BE2C (cell line): Measurements from ENCODE around the gene JTB.
A peak's percentile ranks its signal among the peaks of the same experiment; 100 is the strongest.
"Not testable (repeated sequence)": the region's sequence is repeated elsewhere in the genome, so short reads cannot be mapped to it uniquely, and the experiment has no call there.

Experiments used
- DNase-seq: peaks from one replicate; pipeline ENCODE4 v3.0.0-alpha.2; 2020
- H3K27me3 ChIP-seq: fragments of 250-450 bp; sonication (Bioruptor Pico); 2 replicates; pipeline ENCODE4 v1.5.1; 2020; ENCODE audit warnings: mild to moderate bottlenecking
- H3K36me3 ChIP-seq: fragments of 250-450 bp; sonication (Bioruptor Pico); 2 replicates; pipeline ENCODE4 v1.5.1; 2020; ENCODE audit warnings: mild to moderate bottlenecking
- H3K4me1 ChIP-seq: fragments of 250-450 bp; sonication (Bioruptor Pico); 2 replicates; pipeline ENCODE4 v1.5.1; 2020
- H3K4me3 ChIP-seq: 2 replicates; pipeline ENCODE4 v1.5.1; 2011; ENCODE audit warnings: low read depth, low read length
- H3K9me3 ChIP-seq: fragments of 250-450 bp; sonication (Bioruptor Pico); 2 replicates; pipeline ENCODE4 v1.5.1; 2020
- TF ChIP-seq, protein P1 (sequence below): IDR thresholded peaks from 2 replicates; pipeline ENCODE4 v1.5.1; 2012; ENCODE audit warnings: mild to moderate bottlenecking, low read depth, low read length

JTB gene

DNA sequence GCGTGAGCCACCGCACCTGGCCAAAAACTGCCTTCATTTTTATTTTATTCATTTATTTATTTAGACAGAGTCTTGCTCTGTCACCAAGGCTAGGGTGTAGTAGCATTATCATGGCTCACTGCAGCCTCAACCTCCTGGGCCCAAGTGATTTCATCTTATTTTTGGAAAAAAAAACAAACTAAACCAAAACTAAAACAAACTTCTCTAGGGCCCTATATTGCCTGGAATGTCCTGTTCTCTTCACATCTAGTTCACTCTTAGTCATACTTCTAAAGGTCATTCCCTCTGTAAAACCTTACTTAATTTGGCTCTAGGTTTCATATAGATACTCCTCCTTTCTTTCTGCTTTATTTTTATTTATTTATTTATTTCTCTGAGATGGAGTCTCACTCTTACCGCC, 28.7 kb upstream of the JTB start:
- no peak for DNase-seq
- H3K4me3 ChIP-seq: no peak overlapping the region
- no peaks in the 10 kb centered on the region for H3K4me1 ChIP-seq
- H3K27me3 ChIP-seq: no peaks in the 10 kb centered on the region
- TF ChIP-seq, protein P1, sequence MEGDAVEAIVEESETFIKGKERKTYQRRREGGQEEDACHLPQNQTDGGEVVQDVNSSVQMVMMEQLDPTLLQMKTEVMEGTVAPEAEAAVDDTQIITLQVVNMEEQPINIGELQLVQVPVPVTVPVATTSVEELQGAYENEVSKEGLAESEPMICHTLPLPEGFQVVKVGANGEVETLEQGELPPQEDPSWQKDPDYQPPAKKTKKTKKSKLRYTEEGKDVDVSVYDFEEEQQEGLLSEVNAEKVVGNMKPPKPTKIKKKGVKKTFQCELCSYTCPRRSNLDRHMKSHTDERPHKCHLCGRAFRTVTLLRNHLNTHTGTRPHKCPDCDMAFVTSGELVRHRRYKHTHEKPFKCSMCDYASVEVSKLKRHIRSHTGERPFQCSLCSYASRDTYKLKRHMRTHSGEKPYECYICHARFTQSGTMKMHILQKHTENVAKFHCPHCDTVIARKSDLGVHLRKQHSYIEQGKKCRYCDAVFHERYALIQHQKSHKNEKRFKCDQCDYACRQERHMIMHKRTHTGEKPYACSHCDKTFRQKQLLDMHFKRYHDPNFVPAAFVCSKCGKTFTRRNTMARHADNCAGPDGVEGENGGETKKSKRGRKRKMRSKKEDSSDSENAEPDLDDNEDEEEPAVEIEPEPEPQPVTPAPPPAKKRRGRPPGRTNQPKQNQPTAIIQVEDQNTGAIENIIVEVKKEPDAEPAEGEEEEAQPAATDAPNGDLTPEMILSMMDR: no peak
- H3K9me3 ChIP-seq: no peaks in the 10 kb centered on the region
- H3K36me3 ChIP-seq: no peaks in the 10 kb centered on the region

DNA sequence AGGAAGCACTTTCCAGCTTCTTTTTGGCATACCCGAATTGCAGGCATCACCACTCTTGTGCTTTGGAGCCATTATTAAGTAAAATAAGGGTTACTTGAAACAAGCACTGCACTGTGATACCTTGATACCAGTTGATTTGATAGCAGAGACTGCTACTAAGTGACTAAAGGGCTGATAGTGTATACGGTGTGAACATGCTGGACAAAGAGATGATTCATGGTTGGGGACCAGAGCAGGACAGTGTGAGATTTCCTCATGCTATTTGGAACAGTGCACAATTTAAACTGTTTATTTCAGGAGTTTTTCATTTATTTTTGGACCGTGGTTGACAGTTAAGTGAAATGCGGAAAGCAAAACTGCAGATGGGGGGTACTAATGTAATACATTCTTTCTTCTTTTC, 22.9 kb upstream of the JTB start:
- no peaks in the 10 kb centered on the region for H3K4me1 ChIP-seq
- H3K4me3 ChIP-seq: no peak overlapping the region
- no peaks in the 10 kb centered on the region; the same call in 1 of the 2 replicates for H3K27me3 ChIP-seq
- DNase-seq: no peak
- no peaks in the 10 kb centered on the region for H3K36me3 ChIP-seq
- TF ChIP-seq, protein P1: no peak
- H3K9me3 ChIP-seq: no peaks in the 10 kb centered on the region

DNA sequence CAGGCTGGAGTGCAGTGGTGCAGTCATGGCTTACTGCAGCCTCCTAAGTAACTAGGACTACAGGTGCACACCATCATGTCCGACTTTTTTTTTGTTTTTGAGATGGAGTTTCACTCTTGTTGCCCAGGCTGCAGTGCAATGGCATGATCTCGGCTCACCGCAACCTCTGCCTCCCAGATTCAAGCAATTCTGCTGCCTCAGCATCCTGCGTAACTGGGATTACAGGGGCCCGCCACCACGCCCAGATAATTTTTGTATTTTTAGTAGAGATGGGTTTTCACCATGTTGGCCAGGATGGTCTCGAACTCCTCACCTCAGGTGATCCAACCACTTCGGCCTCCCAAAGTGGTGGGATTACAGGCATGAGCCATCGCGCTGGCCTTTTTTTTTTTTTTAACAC, 19.4 kb upstream of the JTB start:
- H3K9me3 ChIP-seq, H3K4me1 ChIP-seq, DNase-seq, H3K27me3 ChIP-seq, H3K4me3 ChIP-seq: not testable (repeated sequence)
- peaks cover 26% of the 10 kb centered on the region for H3K36me3 ChIP-seq

DNA sequence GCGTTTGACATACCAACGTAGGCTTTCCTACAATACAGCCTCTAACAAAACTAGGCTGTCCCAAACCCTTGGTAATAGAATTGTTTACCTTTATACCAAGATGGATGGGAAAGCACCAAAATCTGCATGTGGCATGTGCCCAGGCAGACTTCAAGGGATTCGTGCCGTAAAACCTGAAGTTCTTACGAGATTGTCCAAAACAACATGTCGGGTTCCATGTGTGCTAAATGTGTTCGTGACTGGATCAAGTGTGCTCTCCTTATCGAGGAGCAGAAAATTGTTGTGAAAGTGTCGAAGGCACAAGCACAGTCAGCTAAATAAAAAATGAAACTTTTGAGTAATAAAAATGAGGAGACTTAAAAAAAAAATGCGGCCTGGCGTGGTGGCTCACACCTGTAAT, 18.2 kb upstream of the JTB start:
- no peak for DNase-seq
- no peaks in the 10 kb centered on the region; the same call in 1 of the 2 replicates for H3K27me3 ChIP-seq
- peaks cover 38% of the 10 kb centered on the region for H3K36me3 ChIP-seq
- no peak overlapping the region for H3K4me3 ChIP-seq
- H3K9me3 ChIP-seq: no peaks in the 10 kb centered on the region
- H3K4me1 ChIP-seq: peaks cover 3% of the 10 kb centered on the region
- TF ChIP-seq, protein P1: no peak

DNA sequence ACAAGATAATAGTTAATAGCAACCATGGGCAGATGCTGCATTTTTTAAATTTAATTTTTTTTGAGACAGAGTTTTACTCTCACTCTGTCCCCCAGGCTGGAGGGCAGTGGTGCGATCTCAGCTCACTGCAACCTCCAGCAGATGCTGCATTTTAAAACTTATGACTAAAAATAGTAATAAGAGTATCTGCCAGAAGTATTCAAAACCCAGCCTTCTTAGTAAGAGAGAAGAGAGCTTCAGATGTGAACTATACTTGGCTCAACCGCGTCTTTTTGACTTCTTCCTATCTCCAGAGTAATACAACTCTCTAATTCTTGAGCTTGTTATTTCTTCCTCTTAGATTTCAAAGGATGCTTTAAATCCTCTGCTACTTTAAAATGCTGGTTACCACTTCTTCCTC, 17.7 kb upstream of the JTB start:
- H3K9me3 ChIP-seq: no peaks in the 10 kb centered on the region
- peaks cover 38% of the 10 kb centered on the region for H3K36me3 ChIP-seq
- H3K4me3 ChIP-seq: no peak overlapping the region
- peaks cover 3% of the 10 kb centered on the region for H3K4me1 ChIP-seq
- no peaks in the 10 kb centered on the region for H3K27me3 ChIP-seq
- TF ChIP-seq, protein P1: no peak
- DNase-seq: no peak

DNA sequence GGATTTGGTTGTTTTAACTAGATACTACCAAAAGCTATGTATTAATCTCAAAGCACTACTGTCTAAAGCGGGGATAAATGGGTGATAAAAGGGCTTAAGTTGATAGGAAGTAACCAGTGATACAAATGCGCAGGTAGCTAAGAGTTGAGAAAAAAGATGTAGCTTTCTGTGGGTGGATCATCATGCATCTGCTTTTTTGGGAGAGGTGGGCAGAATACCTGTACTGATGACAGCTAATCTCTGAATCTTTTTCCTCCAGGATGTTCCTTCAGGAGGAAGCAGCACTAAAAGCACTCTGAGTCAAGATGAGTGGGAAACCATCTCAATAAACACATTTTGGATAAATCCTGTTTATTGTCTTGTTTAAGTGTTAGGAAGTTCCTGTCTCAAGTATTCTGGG, 14.3 kb upstream of the JTB start:
- no peaks in the 10 kb centered on the region for H3K9me3 ChIP-seq
- no peaks in the 10 kb centered on the region for H3K27me3 ChIP-seq
- H3K4me3 ChIP-seq: peak overlapping the region; percentile 98
- H3K4me1 ChIP-seq: peaks cover 6% of the 10 kb centered on the region
- H3K36me3 ChIP-seq: peaks cover 38% of the 10 kb centered on the region
- DNase-seq: no peak
- TF ChIP-seq, protein P1: no peak

DNA sequence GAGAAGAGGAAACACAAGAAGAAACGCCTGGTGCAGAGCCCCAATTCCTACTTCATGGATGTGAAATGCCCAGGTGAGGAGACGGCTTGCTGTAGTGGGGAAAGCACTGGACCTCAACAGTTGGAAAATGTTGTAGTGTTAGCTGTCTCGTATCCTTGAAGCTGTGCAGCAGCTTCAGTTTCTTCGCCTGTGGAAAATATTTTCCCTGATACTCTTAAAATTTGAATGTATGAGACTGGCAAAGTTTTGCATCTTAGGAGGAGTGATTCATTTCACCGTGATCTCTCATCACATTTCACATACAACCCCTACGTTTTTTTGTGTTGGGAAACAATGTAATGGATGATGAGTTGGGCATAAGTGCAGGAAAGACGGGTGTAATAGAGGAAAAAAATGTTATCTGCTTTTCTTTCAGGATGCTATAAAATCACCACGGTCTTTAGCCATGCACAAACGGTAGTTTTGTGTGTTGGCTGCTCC, 13.7 kb upstream of the JTB start:
- peaks cover 6% of the 10 kb centered on the region for H3K4me1 ChIP-seq
- peaks cover 38% of the 10 kb centered on the region for H3K36me3 ChIP-seq
- TF ChIP-seq, protein P1: no peak
- H3K9me3 ChIP-seq: no peaks in the 10 kb centered on the region
- peak overlapping the region; percentile 98 for H3K4me3 ChIP-seq
- H3K27me3 ChIP-seq: no peaks in the 10 kb centered on the region
- no peak for DNase-seq
